Ovary (tissue), 9 donors: ENCODE results near the gene SH3TC2. TPM values are rescaled to one million over a fixed set of nuclear protein-coding genes. Genes with fewer than 3 reads are reported as not detected.

Experiments used
- DNase-seq, 5 donors: peaks; one replicate each; pipeline ENCODE4 v3.0.0-alpha.2; 2019 to 2020
- H3K27ac ChIP-seq, 2 donors: fragments of 200-600 bp; one replicate each; pipeline versions ENCODE4 v1.5.1 to v1.8.0; 2019 to 2022
- H3K27me3 ChIP-seq: fragments of 200-600 bp; one replicate; pipeline ENCODE4 v1.8.0; 2022
- H3K36me3 ChIP-seq: fragments of 200-600 bp; sonication (generic); one replicate; pipeline ENCODE4 v1.5.1; 2019
- H3K4me1 ChIP-seq: one replicate; pipeline ENCODE4 v1.8.1; 2013; ENCODE audit warnings: mild to moderate bottlenecking, moderate library complexity; ENCODE audit not compliant: insufficient read depth
- H3K4me3 ChIP-seq: fragments of 200-600 bp; sonication (generic); one replicate; pipeline ENCODE4 v1.5.1; 2017
- H3K9me3 ChIP-seq, 2 donors: fragments of 200-600 bp in 1 of 2; sonication (generic) in 1 of 2; one replicate each; pipeline versions ENCODE4 v1.5.1 to v1.8.1; 2013 to 2019; ENCODE audit warnings: mild to moderate bottlenecking in 1 of 2, moderate library complexity in 1 of 2
- EP300 ChIP-seq: sonication (generic); formaldehyde crosslinking; IDR thresholded peaks from one replicate; pipeline ENCODE4 v1.6.1; 2017; ENCODE audit warnings: antibody characterized with exemption
- POLR2A ChIP-seq: fragments of 450-650 bp; IDR thresholded peaks from one replicate; pipeline ENCODE4 v1.6.1; 2017; ENCODE audit warnings: antibody characterized with exemption, mild to moderate bottlenecking, moderate library complexity
- WGBS, 3 donors: extraction: QIAGEN DNeasy Blood & Tissue Kit in 1 of 3; methylation state at CpG; one replicate each; pipeline versions ENCODE4 v1.1.5 to v1.1.7; 2013 to 2017; 5-methylcytosine and 5-hydroxymethylcytosine counted together
- intact Hi-C, 4 donors: fragments of 100-400 bp; cut with DNase I; formaldehyde crosslinking; loops; one replicate each; pipeline versions ENCODE4 v1.11.0 to v1.15.1; 2022 to 2023
- polyA plus RNA-seq, 2 donors: library from polyadenylated mRNA; stranded (reverse); fragments of 200-250 nt in 1 of 2; fragments of 350-450 nt in 1 of 2; fragmentation: Illumina TruSeq in 1 of 2; extraction: RNeasy Lipid Tissue Mini Kit (QIAGEN cat#74804) in 1 of 2; gene quantifications; one replicate each; pipeline ENCODE4 v1.2.3, GENCODE V29; 2013 to 2014
- total RNA-seq, 7 donors: library from RNA; depleted of rRNA in 2 of 7; stranded (reverse); fragments of >200 nt in 2 of 7; fragmentation: NEBNext Ultra II Directional in 3 of 7; extraction: Animal tissue kit (Norgen Biotek cat#: 25700) in 3 of 7; gene quantifications; one replicate each; pipeline versions ENCODE4 v1.1.0 to v1.2.4, GENCODE V29; 2016 to 2023
- TF ChIP-seq, protein P1 (sequence below), 3 donors: fragments of 450-650 bp in 2 of 3; fragments of 200-600 bp in 1 of 3; IDR thresholded peaks; one replicate each; pipeline versions ENCODE4 v1.5.1 to v1.8.0; 2016 to 2022; ENCODE audit warnings: antibody characterized with exemption in 3 of 3, mild to moderate bottlenecking in 1 of 3
- donor health status: DM: no; HTN: no; CAD: no; lungs with moderate emphysema.
- donor health status: DM: no; HTN: no; CAD: no.
- donor health status: Bipolar disorder and iron deficiency.
- donor health status: DM: yes; HTN: yes; CAD: no.
- donor health status: DM: no; HTN: no; CAD: no.
- donor health status: DM: yes; HTN: yes; CAD: no.

Gene SH3TC2
- total and polyA plus RNA-seq, 9 donors, result 0.18 to 0.80 (median 0.59) TPM

DNA sequence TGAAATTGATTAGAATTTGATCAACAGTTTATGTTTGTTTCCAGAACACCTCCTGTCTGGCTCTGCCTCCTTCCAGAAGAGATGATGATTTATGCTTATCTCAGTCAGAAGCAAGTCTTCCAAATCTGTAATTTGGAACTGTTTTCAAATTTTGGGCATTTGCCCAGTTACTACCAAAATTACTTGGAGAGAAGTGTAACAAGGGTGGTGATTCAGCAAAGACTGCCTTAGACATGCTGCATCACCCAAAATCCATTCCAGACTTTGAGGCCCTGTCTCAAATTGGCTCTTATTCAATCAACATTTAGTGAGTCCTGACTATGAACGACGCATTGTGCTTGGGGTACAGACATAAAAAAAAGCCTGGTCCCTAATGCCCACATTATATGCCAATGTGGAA, 89.4 kb downstream of the SH3TC2 start:
- no peaks in the 10 kb centered on the region for H3K9me3 ChIP-seq
- H3K27me3 ChIP-seq, result no peaks in the 10 kb centered on the region
- no peak overlapping the region for H3K27ac ChIP-seq
- WGBS, 3 donors, result 51 to 59% (median 54%) methylated on average over 2 of the region's 2 CpGs
- TF ChIP-seq, protein P1, sequence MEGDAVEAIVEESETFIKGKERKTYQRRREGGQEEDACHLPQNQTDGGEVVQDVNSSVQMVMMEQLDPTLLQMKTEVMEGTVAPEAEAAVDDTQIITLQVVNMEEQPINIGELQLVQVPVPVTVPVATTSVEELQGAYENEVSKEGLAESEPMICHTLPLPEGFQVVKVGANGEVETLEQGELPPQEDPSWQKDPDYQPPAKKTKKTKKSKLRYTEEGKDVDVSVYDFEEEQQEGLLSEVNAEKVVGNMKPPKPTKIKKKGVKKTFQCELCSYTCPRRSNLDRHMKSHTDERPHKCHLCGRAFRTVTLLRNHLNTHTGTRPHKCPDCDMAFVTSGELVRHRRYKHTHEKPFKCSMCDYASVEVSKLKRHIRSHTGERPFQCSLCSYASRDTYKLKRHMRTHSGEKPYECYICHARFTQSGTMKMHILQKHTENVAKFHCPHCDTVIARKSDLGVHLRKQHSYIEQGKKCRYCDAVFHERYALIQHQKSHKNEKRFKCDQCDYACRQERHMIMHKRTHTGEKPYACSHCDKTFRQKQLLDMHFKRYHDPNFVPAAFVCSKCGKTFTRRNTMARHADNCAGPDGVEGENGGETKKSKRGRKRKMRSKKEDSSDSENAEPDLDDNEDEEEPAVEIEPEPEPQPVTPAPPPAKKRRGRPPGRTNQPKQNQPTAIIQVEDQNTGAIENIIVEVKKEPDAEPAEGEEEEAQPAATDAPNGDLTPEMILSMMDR (IDR thresholded peaks at IDR 0.05), result no peak
- TF ChIP-seq POLR2A (no peak), EP300 (no peak)
- intact Hi-C loops, result no loop called here
- no peaks in the 10 kb centered on the region for H3K36me3 ChIP-seq
- peaks cover under 1% of the 10 kb centered on the region for H3K4me1 ChIP-seq
- DNase-seq, result no peak
- no peak overlapping the region for H3K4me3 ChIP-seq

GRCh38 chr5:148972974-148973374, 89.9 kb downstream of the SH3TC2 start:
- Histone ChIP-seq H3K27me3 (no peaks in the 10 kb centered on the region), H3K4me1 (peaks cover 1% of the 10 kb centered on the region), H3K36me3 (no peaks in the 10 kb centered on the region), H3K4me3 (no peak overlapping the region), H3K27ac (no peak overlapping the region), H3K9me3 (no peaks in the 10 kb centered on the region)
- intact Hi-C loops, result no loop called here
- peak in 1 of 5 donors; percentile 27 for DNase-seq
- no peak for TF ChIP-seq EP300
- TF ChIP-seq, protein P1 (IDR thresholded peaks at IDR 0.05), result no peak
- no peak for TF ChIP-seq POLR2A
- 34 to 48% (median 46%) methylated on average over 7 of the region's 7 CpGs for WGBS, 3 donors

GRCh38 chr5:148972396-148972795, 90.5 kb downstream of the SH3TC2 start:
- no peak for DNase-seq
- peaks cover 1% of the 10 kb centered on the region for H3K4me1 ChIP-seq
- intact Hi-C loops, result no loop called here
- H3K27me3 ChIP-seq, result no peaks in the 10 kb centered on the region
- H3K9me3 ChIP-seq, result no peaks in the 10 kb centered on the region
- no peak for TF ChIP-seq EP300
- TF ChIP-seq, protein P1 (IDR thresholded peaks at IDR 0.05), result no peak
- TF ChIP-seq POLR2A, result no peak
- no peak overlapping the region for H3K27ac ChIP-seq
- H3K4me3 ChIP-seq, result no peak overlapping the region
- 85 to 88% (median 86%) methylated on average over 4 of the region's 4 CpGs for WGBS, 3 donors
- no peaks in the 10 kb centered on the region for H3K36me3 ChIP-seq

DNA sequence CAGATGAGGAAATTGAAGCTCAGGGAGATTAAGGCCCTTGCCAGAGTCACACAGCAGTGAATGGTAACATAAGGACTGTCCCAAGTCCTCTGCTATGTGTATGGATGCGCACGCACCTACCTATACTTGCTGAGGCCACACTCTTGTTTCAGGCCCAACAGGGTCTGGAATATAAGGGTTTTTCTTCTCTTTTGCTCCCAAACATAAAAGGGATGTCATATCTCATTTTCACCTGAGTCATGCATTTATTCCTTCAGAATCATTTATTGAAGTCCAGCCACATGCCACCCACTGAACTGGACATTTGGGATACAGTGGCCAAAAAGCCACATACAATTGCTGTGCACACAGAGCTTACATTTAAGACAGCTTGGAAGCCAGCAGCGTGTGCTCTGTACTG, 92.0 kb downstream of the SH3TC2 start:
- no peaks in the 10 kb centered on the region for H3K36me3 ChIP-seq
- 90 to 96% (median 93%) methylated on average over 3 of the region's 3 CpGs for WGBS, 3 donors
- H3K27ac ChIP-seq, result no peak overlapping the region
- DNase-seq, result no peak
- H3K4me1 ChIP-seq, result peaks cover 1% of the 10 kb centered on the region
- TF ChIP-seq, protein P1 (IDR thresholded peaks at IDR 0.05), result no peak
- TF ChIP-seq EP300, result no peak
- no peak for TF ChIP-seq POLR2A
- no peaks in the 10 kb centered on the region for H3K9me3 ChIP-seq
- H3K27me3 ChIP-seq, result no peaks in the 10 kb centered on the region
- intact Hi-C loops, result no loop called here
- H3K4me3 ChIP-seq, result no peak overlapping the region
